K562 (cell line): ENCODE measurements around the gene JPT1. TPM values are rescaled to one million over a fixed set of nuclear protein-coding genes. Genes with fewer than 3 reads are reported as not detected.

Experiments
- BCOR ChIP-seq: fragments of 450-650 bp; IDR thresholded peaks from 2 replicates; pipeline ENCODE4 v1.6.1; 2016
- ERF ChIP-seq: fragments of 450-650 bp; formaldehyde crosslinking; IDR thresholded peaks from 2 replicates; pipeline ENCODE4 v1.4.0; 2020; ENCODE audit warnings: mild to moderate bottlenecking, mixed read lengths
- GATAD2A ChIP-seq: fragments of 450-650 bp; IDR thresholded peaks from 2 replicates; pipeline ENCODE4 v1.6.1; 2017
- HDAC3 ChIP-seq: fragments of 450-650 bp; IDR thresholded peaks from 2 replicates; pipeline ENCODE4 v1.6.1; 2018; ENCODE audit warnings: borderline replicate concordance, mild to moderate bottlenecking, moderate library complexity; ENCODE audit not compliant: partially characterized antibody
- KAT7 ChIP-seq: sonication (generic); formaldehyde crosslinking; IDR thresholded peaks from 2 replicates; pipeline ENCODE4 v1.8.0; 2022; ENCODE audit warnings: missing genetic modification reagents, mild to moderate bottlenecking, borderline replicate concordance
- KDM2B ChIP-seq: fragments of 250-450 bp; sonication (Bioruptor Pico); IDR thresholded peaks from 2 replicates; pipeline ENCODE4 v1.8.0; 2021; ENCODE audit warnings: mild to moderate bottlenecking, moderate library complexity
- KHSRP ChIP-seq: fragments of 450-650 bp; IDR thresholded peaks from 2 replicates; pipeline ENCODE4 v1.6.1; 2017
- MAZ ChIP-seq, 2 experiments: fragments of 450-650 bp in 1 of 2; sonication (generic) in 1 of 2; formaldehyde crosslinking; IDR thresholded peaks in 1 of 2; conservative IDR thresholded peaks in 1 of 2; 2 replicates each; pipeline versions ENCODE4 v1.4.0 to v1.5.0; 2020; ENCODE audit warnings: mild to moderate bottlenecking in 1 of 2, missing genetic modification reagents in 1 of 2
- NCOR1 ChIP-seq: fragments of 450-650 bp; IDR thresholded peaks from 2 replicates; pipeline ENCODE4 v1.6.1; 2016; ENCODE audit warnings: mild to moderate bottlenecking, moderate library complexity
- NR2C1 ChIP-seq, 2 experiments: fragments of 450-650 bp; IDR thresholded peaks; 2 replicates each; pipeline ENCODE4 v1.6.1; 2017; ENCODE audit warnings: mild to moderate bottlenecking in 2 of 2, antibody characterized with exemption in 1 of 2, inconsistent platforms in 1 of 2, missing compliant biosample characterization in 1 of 2, missing genetic modification characterization in 1 of 2
- POLR2A ChIP-seq: fragments of 450-650 bp; conservative IDR thresholded peaks from 2 replicates; pipeline ENCODE4 v1.6.1; 2016
- RB1 ChIP-seq: fragments of 450-650 bp; IDR thresholded peaks from 2 replicates; pipeline ENCODE4 v1.6.1; 2017; ENCODE audit warnings: low read depth, mild to moderate bottlenecking
- RBM22 ChIP-seq: fragments of 200-400 bp; formaldehyde crosslinking; IDR thresholded peaks from 2 replicates; pipeline ENCODE4 v1.6.1; 2018; ENCODE audit warnings: low read length, low read depth; ENCODE audit not compliant: poor library complexity, severe bottlenecking
- RBM39 ChIP-seq: fragments of 200-400 bp; formaldehyde crosslinking; optimal IDR thresholded peaks from 2 replicates; pipeline ENCODE3; 2018; ENCODE audit warnings: low read depth, low read length
- SAP30 ChIP-seq: fragments of 200-600 bp; sonication (generic); IDR thresholded peaks from 2 replicates; pipeline ENCODE4 v1.6.1; 2012; ENCODE audit warnings: borderline replicate concordance, low read depth, mild to moderate bottlenecking, moderate library complexity, low read length, control low read depth, inconsistent platforms; ENCODE audit not compliant: insufficient read depth, poor library complexity, severe bottlenecking
- TAF7 ChIP-seq: fragments of 450-650 bp; IDR thresholded peaks from 2 replicates; pipeline ENCODE4 v1.6.1; 2016; ENCODE audit warnings: missing genetic modification characterization, missing compliant biosample characterization
- TCF7L2 ChIP-seq: fragments of 150-350 bp; IDR thresholded peaks from 2 replicates; pipeline ENCODE4 v1.6.1; 2016; ENCODE audit warnings: low read depth, mild to moderate bottlenecking, low read length, moderate library complexity
- XRCC3 ChIP-seq: fragments of 450-650 bp; IDR thresholded peaks from 2 replicates; pipeline ENCODE4 v1.6.1; 2017; ENCODE audit warnings: mild to moderate bottlenecking, moderate library complexity
- ZBTB17 ChIP-seq: fragments of 450-650 bp; formaldehyde crosslinking; IDR thresholded peaks from 2 replicates; pipeline ENCODE4 v1.4.0; 2020; ENCODE audit warnings: mild to moderate bottlenecking
- ZKSCAN1 ChIP-seq: fragments of 150-350 bp; IDR thresholded peaks from 2 replicates; pipeline ENCODE4 v1.6.1; 2016; ENCODE audit warnings: low read depth, low read length
- ZNF644 ChIP-seq: fragments of 200-800 bp; sonication (Bioruptor generic); IDR thresholded peaks from 2 replicates; pipeline ENCODE4 v1.6.1; 2016; ENCODE audit warnings: low read depth, missing genetic modification characterization, missing compliant biosample characterization
- polyA plus RNA-seq, 8 experiments: library from polyadenylated mRNA; depleted of rRNA in 4 of 8; stranded (reverse) in 5 of 8; unstranded in 3 of 8; fragments of >200 nt; fragmentation: Nextera tagmentation in 2 of 8; fragmentation: Illumina TruSeq in 1 of 8; extraction: Ambion mirVana in 2 of 8; extraction: Trizol in 1 of 8; gene quantifications; 2 replicates each; pipeline versions ENCODE4 v1.2.1 to v1.2.3, GENCODE V29; 2011 to 2014; ENCODE audit warnings: inconsistent platforms in 1 of 8, missing spikeins in 1 of 8
- total RNA-seq, 7 experiments: library from RNA; depleted of rRNA in 6 of 7; stranded (reverse); fragments of >200 nt in 6 of 7; fragmentation: Illumina TruSeq in 2 of 7; extraction: Trizol in 2 of 7; gene quantifications; 2 replicates each; pipeline versions ENCODE4 v1.2.1 to v1.2.3, GENCODE V29; 2011 to 2021; ENCODE audit warnings: low replicate concordance in 1 of 7
- TF ChIP-seq, protein P1 (sequence below): sonication (generic); formaldehyde crosslinking; IDR thresholded peaks from 2 replicates; pipeline ENCODE4 v1.8.0; 2022; ENCODE audit warnings: mild to moderate bottlenecking, missing genetic modification reagents
- TF ChIP-seq, protein P2 (sequence below): fragments of 250-450 bp; sonication (Bioruptor Pico); IDR thresholded peaks from 2 replicates; pipeline ENCODE4 v1.4.0; 2020

Gene JPT1
- total and polyA plus RNA-seq, 9 of the 15 experiments (the other 6 are each of a cell fraction or from before 2014, with no cell fraction given) = 56.7 to 292 (median 144) TPM

DNA sequence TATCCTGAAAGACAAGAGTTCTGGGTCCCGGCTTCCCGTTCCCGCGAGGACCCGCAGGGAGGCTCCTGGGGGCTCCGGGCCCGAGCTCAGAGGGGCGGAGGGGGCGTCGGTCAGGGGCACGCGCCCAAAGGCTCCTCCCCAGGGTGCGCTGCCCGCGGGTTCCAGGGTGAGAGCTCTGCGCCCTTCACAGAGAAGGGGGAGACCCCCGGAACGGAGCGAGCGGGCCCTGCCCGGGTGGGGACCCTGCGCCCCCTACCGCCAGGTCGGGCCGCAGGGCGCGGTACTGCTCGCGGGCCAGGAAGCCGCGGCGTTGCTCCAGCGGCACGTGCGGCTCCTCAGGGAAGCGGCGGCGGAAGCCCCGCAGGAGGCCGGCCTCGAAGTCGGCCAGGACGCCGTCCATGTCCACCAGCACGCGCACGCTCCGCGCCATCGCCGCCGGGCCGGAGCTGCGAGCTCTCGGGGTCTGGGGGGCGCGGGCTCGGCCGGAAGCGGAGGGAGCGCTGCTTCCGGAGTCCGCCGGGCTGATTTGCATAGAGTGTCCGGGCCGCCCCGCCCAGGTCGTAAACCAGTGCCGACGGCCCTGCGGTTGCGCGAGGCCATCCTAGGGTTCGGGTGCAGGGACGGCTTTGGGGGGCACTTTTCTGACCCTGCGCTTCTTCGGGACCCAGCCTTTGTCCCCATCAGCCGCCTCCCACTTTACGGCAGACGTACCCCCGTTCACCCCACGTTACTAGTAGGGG lies 22.9 kb downstream of the JPT1 start, which contains the start of gene NT5C (continued):
- TF ChIP-seq RBM39 (no peak), KHSRP (no peak), KDM2B (no peak), XRCC3 (no peak), KAT7 (peak; percentile 86; the same call in 1 of the 2 replicates), MAZ (CRISPR knock-in tag; conservative IDR thresholded peaks at IDR 0.05 in 1 of 2, IDR thresholded peaks at IDR 0.05 in 1 of 2) (peak in 1 of 2 experiments; percentile 97; a peak in 3 of 4 replicates), ERF (CRISPR knock-in tag) (peak; percentile 98), RBM22 (peak; percentile 92), RB1 (peak; percentile 96), SAP30 (peak; percentile 64), TAF7 (tag) (no peak), NR2C1 (IDR thresholded peaks at IDR 0.05) (no peak), NR2C1 (tag; IDR thresholded peaks at IDR 0.05) (no peak), NCOR1 (no peak; the same call in 1 of the 2 replicates), TCF7L2 (no peak), POLR2A (peak; percentile 83), ZBTB17 (CRISPR knock-in tag) (peak; percentile 87), HDAC3 (no peak), ZKSCAN1 (no peak), ZNF644 (tag) (no peak), BCOR (no peak), GATAD2A (peak; percentile 62; the same call in 1 of the 2 replicates)
- TF ChIP-seq, protein P1, sequence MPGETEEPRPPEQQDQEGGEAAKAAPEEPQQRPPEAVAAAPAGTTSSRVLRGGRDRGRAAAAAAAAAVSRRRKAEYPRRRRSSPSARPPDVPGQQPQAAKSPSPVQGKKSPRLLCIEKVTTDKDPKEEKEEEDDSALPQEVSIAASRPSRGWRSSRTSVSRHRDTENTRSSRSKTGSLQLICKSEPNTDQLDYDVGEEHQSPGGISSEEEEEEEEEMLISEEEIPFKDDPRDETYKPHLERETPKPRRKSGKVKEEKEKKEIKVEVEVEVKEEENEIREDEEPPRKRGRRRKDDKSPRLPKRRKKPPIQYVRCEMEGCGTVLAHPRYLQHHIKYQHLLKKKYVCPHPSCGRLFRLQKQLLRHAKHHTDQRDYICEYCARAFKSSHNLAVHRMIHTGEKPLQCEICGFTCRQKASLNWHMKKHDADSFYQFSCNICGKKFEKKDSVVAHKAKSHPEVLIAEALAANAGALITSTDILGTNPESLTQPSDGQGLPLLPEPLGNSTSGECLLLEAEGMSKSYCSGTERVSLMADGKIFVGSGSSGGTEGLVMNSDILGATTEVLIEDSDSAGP (CRISPR knock-in tag) = no peak
- TF ChIP-seq, protein P2, sequence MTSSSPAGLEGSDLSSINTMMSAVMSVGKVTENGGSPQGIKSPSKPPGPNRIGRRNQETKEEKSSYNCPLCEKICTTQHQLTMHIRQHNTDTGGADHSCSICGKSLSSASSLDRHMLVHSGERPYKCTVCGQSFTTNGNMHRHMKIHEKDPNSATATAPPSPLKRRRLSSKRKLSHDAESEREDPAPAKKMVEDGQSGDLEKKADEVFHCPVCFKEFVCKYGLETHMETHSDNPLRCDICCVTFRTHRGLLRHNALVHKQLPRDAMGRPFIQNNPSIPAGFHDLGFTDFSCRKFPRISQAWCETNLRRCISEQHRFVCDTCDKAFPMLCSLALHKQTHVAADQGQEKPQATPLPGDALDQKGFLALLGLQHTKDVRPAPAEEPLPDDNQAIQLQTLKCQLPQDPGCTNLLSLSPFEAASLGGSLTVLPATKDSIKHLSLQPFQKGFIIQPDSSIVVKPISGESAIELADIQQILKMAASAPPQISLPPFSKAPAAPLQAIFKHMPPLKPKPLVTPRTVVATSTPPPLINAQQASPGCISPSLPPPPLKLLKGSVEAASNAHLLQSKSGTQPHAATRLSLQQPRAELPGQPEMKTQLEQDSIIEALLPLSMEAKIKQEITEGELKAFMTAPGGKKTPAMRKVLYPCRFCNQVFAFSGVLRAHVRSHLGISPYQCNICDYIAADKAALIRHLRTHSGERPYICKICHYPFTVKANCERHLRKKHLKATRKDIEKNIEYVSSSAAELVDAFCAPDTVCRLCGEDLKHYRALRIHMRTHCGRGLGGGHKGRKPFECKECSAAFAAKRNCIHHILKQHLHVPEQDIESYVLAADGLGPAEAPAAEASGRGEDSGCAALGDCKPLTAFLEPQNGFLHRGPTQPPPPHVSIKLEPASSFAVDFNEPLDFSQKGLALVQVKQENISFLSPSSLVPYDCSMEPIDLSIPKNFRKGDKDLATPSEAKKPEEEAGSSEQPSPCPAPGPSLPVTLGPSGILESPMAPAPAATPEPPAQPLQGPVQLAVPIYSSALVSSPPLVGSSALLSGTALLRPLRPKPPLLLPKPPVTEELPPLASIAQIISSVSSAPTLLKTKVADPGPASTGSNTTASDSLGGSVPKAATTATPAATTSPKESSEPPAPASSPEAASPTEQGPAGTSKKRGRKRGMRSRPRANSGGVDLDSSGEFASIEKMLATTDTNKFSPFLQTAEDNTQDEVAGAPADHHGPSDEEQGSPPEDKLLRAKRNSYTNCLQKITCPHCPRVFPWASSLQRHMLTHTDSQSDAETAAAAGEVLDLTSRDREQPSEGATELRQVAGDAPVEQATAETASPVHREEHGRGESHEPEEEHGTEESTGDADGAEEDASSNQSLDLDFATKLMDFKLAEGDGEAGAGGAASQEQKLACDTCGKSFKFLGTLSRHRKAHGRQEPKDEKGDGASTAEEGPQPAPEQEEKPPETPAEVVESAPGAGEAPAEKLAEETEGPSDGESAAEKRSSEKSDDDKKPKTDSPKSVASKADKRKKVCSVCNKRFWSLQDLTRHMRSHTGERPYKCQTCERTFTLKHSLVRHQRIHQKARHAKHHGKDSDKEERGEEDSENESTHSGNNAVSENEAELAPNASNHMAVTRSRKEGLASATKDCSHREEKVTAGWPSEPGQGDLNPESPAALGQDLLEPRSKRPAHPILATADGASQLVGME (CRISPR knock-in tag) = peak; percentile 89
